ENCODE results near the gene IDI1.
"Not testable (repeated sequence)": the region's sequence is repeated elsewhere in the genome, so short reads cannot be mapped to it uniquely, and the experiment has no call there.

The IDI1 gene

GRCh38 chr10:1048732-1049424, at the start of gene IDI1:
Gene IDI1, minus strand, starts transcription at chr10:1049119. Its CDS starts 116 bp downstream, at chr10:1049003.
- DNase-seq, result peak; percentile 100

GRCh38 chr10:1097436-1097835, 48.5 kb upstream of the IDI1 start:
- no peak for DNase-seq

- DNase-seq, result no peak
Observed at GRCh38 chr10:1096287-1096889, 47.5 kb upstream of the IDI1 start.

GRCh38 chr10:1095498-1095897, 46.6 kb upstream of the IDI1 start:
- DNase-seq, result no peak

GRCh38 chr10:1094112-1095057, 45.5 kb upstream of the IDI1 start:
- no peak for DNase-seq

- no peak for DNase-seq
Observed at GRCh38 chr10:1093696-1094095, 44.8 kb upstream of the IDI1 start.

- DNase-seq, result no peak
Observed at GRCh38 chr10:1090696-1091095, 41.8 kb upstream of the IDI1 start.

- no peak for DNase-seq
Observed at GRCh38 chr10:1089017-1089689, 40.2 kb upstream of the IDI1 start.

- no peak for DNase-seq
Observed at GRCh38 chr10:1086787-1087186, 37.9 kb upstream of the IDI1 start.

GRCh38 chr10:1085258-1085657, 36.3 kb upstream of the IDI1 start:
- no peak for DNase-seq

GRCh38 chr10:1084011-1084950, 35.4 kb upstream of the IDI1 start:
- no peak for DNase-seq

GRCh38 chr10:1083581-1083980, 34.7 kb upstream of the IDI1 start:
- DNase-seq, result no peak

- no peak for DNase-seq
Observed at GRCh38 chr10:1078668-1079067, 29.7 kb upstream of the IDI1 start.

GRCh38 chr10:1074748-1075308, 25.9 kb upstream of the IDI1 start:
- no peak for DNase-seq

GRCh38 chr10:1074052-1074747, 25.3 kb upstream of the IDI1 start:
- no peak for DNase-seq

GRCh38 chr10:1070919-1071318, 22.0 kb upstream of the IDI1 start:
- no peak for DNase-seq

GRCh38 chr10:1068380-1069361, 19.8 kb upstream of the IDI1 start:
- no peak for DNase-seq

GRCh38 chr10:1066734-1067133, 17.8 kb upstream of the IDI1 start:
- DNase-seq, result not testable (repeated sequence)

GRCh38 chr10:1064964-1065247, 16.0 kb upstream of the IDI1 start:
- no peak for DNase-seq

Measured in NK-92 treated with Interleukin-12 subunit alpha and Interleukin-12 subunit beta, amount 100 ng/mL, for 24 hours (cell line).